Astrocyte (in vitro differentiated cells and primary cell): ENCODE measurements around the gene KL. TPM values are rescaled to one million over a fixed set of nuclear protein-coding genes. Genes with fewer than 3 reads are reported as not detected.

Source experiments
- DNase-seq: peaks from one replicate; pipeline ENCODE4 v3.0.0-alpha.2; 2010; ENCODE audit warnings: low read depth
- FAIRE-seq: peaks from 2 replicates; lab custom pipeline; 2011; peaks lifted over from hg19 to GRCh38; lab: Jason Lieb, UNC
- H2AFZ ChIP-seq: 2 replicates; pipeline ENCODE4 v1.6.0; 2012; ENCODE audit warnings: low read depth, low read length, inconsistent platforms
- H3K27ac ChIP-seq: 2 replicates; pipeline ENCODE4 v1.5.1; 2011; ENCODE audit warnings: low read depth, low read length, inconsistent platforms
- H3K27me3 ChIP-seq: 2 replicates; pipeline ENCODE4 v1.6.0; 2011; ENCODE audit warnings: low read length, inconsistent platforms; ENCODE audit not compliant: insufficient read depth
- H3K36me3 ChIP-seq: 2 replicates; pipeline ENCODE4 v1.5.1; 2011; ENCODE audit warnings: low read length, inconsistent platforms; ENCODE audit not compliant: insufficient read depth
- H3K4me1 ChIP-seq: 2 replicates; pipeline ENCODE4 v1.5.1; 2011; ENCODE audit warnings: low read length, inconsistent platforms; ENCODE audit not compliant: insufficient read depth
- H3K4me2 ChIP-seq: 2 replicates; pipeline ENCODE4 v1.6.0; 2012; ENCODE audit warnings: low read length, inconsistent platforms
- H3K4me3 ChIP-seq: 2 replicates; pipeline ENCODE4 v1.5.1; 2011; ENCODE audit warnings: low read depth, mild to moderate bottlenecking, low read length, inconsistent platforms; ENCODE audit not compliant: insufficient read depth
- H3K79me2 ChIP-seq: 2 replicates; pipeline ENCODE4 v1.6.0; 2012; ENCODE audit warnings: mild to moderate bottlenecking, low read length, inconsistent platforms; ENCODE audit not compliant: insufficient read depth
- H3K9ac ChIP-seq: 2 replicates; pipeline ENCODE4 v1.6.0; 2012; ENCODE audit warnings: mild to moderate bottlenecking, low read length, inconsistent platforms
- H3K9me3 ChIP-seq: 2 replicates; pipeline ENCODE4 v1.5.1; 2012; ENCODE audit warnings: low read depth, mild to moderate bottlenecking, low read length, inconsistent platforms; ENCODE audit not compliant: insufficient read depth
- H4K20me1 ChIP-seq: 2 replicates; pipeline ENCODE4 v1.6.0; 2012; ENCODE audit warnings: low read length, inconsistent platforms; ENCODE audit not compliant: insufficient read depth
- H3K27ac Mint-ChIP-seq: one replicate; pipeline ENCODE4 v1.8.0; 2021; ENCODE audit warnings: mild to moderate bottlenecking, mixed read lengths; ENCODE audit not compliant: unreplicated experiment
- H3K27me3 Mint-ChIP-seq: one replicate; pipeline ENCODE4 v1.8.0; 2021; ENCODE audit warnings: low read depth, mixed read lengths; ENCODE audit not compliant: unreplicated experiment
- H3K36me3 Mint-ChIP-seq: one replicate; pipeline ENCODE4 v1.8.0; 2021; ENCODE audit warnings: low read depth, mixed read lengths; ENCODE audit not compliant: unreplicated experiment
- H3K4me1 Mint-ChIP-seq: one replicate; pipeline ENCODE4 v1.8.0; 2021; ENCODE audit warnings: low read depth, mixed read lengths; ENCODE audit not compliant: unreplicated experiment
- H3K4me3 Mint-ChIP-seq: one replicate; pipeline ENCODE4 v1.8.0; 2021; ENCODE audit warnings: mild to moderate bottlenecking, moderate library complexity, mixed read lengths; ENCODE audit not compliant: unreplicated experiment
- H3K9me3 Mint-ChIP-seq: one replicate; pipeline ENCODE4 v1.8.0; 2021; ENCODE audit warnings: mild to moderate bottlenecking, mixed read lengths; ENCODE audit not compliant: unreplicated experiment
- EZH2 ChIP-seq: IDR thresholded peaks from 2 replicates; pipeline ENCODE4 v1.6.1; 2012; ENCODE audit warnings: mild to moderate bottlenecking, low read length, inconsistent platforms; ENCODE audit not compliant: insufficient read depth
- total RNA-seq: library from RNA; stranded (reverse); gene quantifications from 2 replicates; pipeline ENCODE4 v1.2.1, GENCODE V29; 2021
- TF ChIP-seq, protein P1 (sequence below): IDR thresholded peaks from 2 replicates; pipeline ENCODE4 v1.5.1; 2011; ENCODE audit warnings: low read depth, mild to moderate bottlenecking, inconsistent platforms, low read length, moderate library complexity; ENCODE audit not compliant: insufficient read depth

Gene KL
- total RNA-seq, 1 donor from 2014 or later = 0.07 TPM

DNA sequence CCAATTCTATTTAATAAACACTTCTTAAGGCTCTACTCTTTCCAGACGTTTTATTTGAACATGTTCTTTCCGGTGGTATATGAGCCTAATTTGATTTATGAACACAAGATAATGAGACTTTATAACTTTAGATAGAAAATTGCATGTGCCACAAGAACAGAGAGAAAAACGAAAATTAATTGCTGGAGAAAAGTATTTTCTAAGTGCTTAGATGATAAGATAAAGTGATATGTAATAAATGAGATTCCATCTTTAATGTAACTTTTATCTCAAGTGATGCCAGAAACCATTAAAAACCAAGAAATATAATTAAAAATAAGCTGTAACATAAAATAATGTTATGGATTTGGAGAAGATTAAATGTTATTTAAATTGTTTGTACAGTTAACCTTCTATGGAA, 33.2 kb upstream of the KL start:
- FAIRE-seq = no peak
- H3K4me3 Mint-ChIP-seq = no peak overlapping the region

DNA sequence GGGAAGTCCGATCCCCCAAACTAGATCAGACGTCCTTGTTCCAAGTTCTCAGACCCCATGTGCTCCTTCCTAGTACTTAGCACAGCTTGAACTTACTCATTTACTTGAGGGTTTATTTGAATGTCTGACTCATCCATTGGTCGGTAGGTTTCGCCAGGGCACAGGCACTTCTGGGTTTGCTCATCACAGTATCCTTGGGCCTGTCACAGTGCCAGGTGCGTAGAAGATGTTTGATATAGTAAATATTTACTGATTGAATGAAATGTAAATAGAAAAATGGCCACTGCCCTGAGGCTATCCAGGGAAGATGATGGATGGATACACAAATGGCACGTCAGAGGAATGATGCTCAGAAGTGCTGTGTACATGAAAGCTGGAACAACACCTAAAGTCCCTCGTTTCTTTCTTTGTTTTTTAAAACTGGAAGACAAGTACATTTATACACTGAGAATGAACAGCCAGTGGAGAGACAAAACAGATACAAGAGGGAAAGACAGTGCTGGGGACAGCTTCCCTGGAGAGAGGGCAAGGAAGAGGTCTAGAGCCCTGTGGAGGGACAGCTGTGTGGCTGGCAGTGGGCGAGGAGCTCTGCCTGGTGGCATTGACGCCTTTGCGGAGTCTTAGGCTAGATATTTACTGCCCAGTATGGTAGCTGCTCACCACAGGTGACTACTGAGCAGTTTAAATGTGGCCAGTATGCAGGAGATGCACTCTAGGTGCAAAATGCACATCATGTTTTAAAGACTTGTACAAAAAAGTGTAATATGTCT, 31.2 kb upstream of the KL start:
- no peaks in the 10 kb centered on the region for H3K36me3 Mint-ChIP-seq
- FAIRE-seq (no peak), DNase-seq (peak; percentile 18)
- no peaks in the 10 kb centered on the region for H3K79me2 ChIP-seq
- H3K4me2 ChIP-seq = no peak overlapping the region
- TF ChIP-seq EZH2 = no peak
- TF ChIP-seq, protein P1, sequence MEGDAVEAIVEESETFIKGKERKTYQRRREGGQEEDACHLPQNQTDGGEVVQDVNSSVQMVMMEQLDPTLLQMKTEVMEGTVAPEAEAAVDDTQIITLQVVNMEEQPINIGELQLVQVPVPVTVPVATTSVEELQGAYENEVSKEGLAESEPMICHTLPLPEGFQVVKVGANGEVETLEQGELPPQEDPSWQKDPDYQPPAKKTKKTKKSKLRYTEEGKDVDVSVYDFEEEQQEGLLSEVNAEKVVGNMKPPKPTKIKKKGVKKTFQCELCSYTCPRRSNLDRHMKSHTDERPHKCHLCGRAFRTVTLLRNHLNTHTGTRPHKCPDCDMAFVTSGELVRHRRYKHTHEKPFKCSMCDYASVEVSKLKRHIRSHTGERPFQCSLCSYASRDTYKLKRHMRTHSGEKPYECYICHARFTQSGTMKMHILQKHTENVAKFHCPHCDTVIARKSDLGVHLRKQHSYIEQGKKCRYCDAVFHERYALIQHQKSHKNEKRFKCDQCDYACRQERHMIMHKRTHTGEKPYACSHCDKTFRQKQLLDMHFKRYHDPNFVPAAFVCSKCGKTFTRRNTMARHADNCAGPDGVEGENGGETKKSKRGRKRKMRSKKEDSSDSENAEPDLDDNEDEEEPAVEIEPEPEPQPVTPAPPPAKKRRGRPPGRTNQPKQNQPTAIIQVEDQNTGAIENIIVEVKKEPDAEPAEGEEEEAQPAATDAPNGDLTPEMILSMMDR = no peak
- no peak overlapping the region for H3K4me3 ChIP-seq
- H3K9me3 ChIP-seq = no peaks in the 10 kb centered on the region
- no peaks in the 10 kb centered on the region for H4K20me1 ChIP-seq
- no peaks in the 10 kb centered on the region for H3K4me1 ChIP-seq
- H3K9ac ChIP-seq = no peak overlapping the region
- no peak overlapping the region for H2AFZ ChIP-seq
- no peaks in the 10 kb centered on the region for H3K36me3 ChIP-seq
- H3K27me3 Mint-ChIP-seq = peaks cover 2% of the 10 kb centered on the region
- peaks cover under 1% of the 10 kb centered on the region for H3K4me1 Mint-ChIP-seq
- H3K27ac Mint-ChIP-seq = no peak overlapping the region
- H3K4me3 Mint-ChIP-seq = no peak overlapping the region
- H3K27ac ChIP-seq = no peak overlapping the region
- peaks cover 2% of the 10 kb centered on the region for H3K9me3 Mint-ChIP-seq
- no peaks in the 10 kb centered on the region for H3K27me3 ChIP-seq

More for the DNA sequence above, 33.2 kb upstream of the KL start:
- Histone ChIP-seq H3K36me3 (no peaks in the 10 kb centered on the region), H3K4me2 (no peak overlapping the region), H4K20me1 (no peaks in the 10 kb centered on the region), H3K27me3 (no peaks in the 10 kb centered on the region), H3K79me2 (no peaks in the 10 kb centered on the region), H2AFZ (no peak overlapping the region), H3K4me1 (no peaks in the 10 kb centered on the region), H3K9me3 (no peaks in the 10 kb centered on the region), H3K9ac (no peak overlapping the region), H3K4me3 (no peak overlapping the region), H3K27ac (no peak overlapping the region)
- Mint-ChIP-seq H3K27ac (no peak overlapping the region), H3K4me1 (peaks cover 1% of the 10 kb centered on the region), H3K36me3 (no peaks in the 10 kb centered on the region), H3K9me3 (peaks cover 2% of the 10 kb centered on the region), H3K27me3 (peaks cover 2% of the 10 kb centered on the region)
- TF ChIP-seq, protein P1 = no peak
- TF ChIP-seq EZH2 = no peak
- no peak for DNase-seq

DNA sequence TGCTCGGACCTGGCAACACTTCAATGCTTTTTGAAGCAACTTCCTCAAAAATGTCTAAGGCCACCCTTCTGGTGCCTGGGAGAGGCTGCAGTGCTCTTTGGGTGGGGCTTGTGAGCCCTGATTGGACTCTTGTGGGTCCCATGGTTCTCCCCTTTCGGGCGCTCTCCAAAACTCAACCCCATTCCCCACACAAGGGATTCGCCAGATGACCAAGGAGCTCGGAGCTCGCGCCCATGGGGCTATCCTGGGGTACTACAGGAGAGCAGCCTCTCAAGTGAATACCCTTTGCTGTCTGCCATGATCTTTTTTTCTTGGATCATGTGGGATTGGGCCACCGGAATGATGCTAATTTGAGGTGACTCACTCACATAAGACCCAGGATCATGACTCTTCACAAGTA, 29.7 kb upstream of the KL start:
- Mint-ChIP-seq H3K9me3 (peaks cover 2% of the 10 kb centered on the region), H3K36me3 (no peaks in the 10 kb centered on the region), H3K27ac (no peak overlapping the region), H3K4me1 (peaks cover 2% of the 10 kb centered on the region), H3K4me3 (no peak overlapping the region), H3K27me3 (peaks cover 9% of the 10 kb centered on the region)
- Histone ChIP-seq H3K9ac (no peak overlapping the region), H3K4me2 (no peak overlapping the region), H3K27me3 (no peaks in the 10 kb centered on the region), H3K27ac (no peak overlapping the region), H3K4me3 (no peak overlapping the region), H2AFZ (no peak overlapping the region), H3K79me2 (no peaks in the 10 kb centered on the region), H4K20me1 (no peaks in the 10 kb centered on the region), H3K4me1 (no peaks in the 10 kb centered on the region), H3K36me3 (no peaks in the 10 kb centered on the region), H3K9me3 (no peaks in the 10 kb centered on the region)
- no peak for TF ChIP-seq EZH2
- TF ChIP-seq, protein P1 = no peak
- FAIRE-seq (no peak), DNase-seq (no peak)
